Pons (tissue), 1 donor: Measurements from ENCODE around the gene BECN2.
"Not testable (repeated sequence)": the region's sequence is repeated elsewhere in the genome, so short reads cannot be mapped to it uniquely, and the experiment has no call there.

Source experiments
- DNase-seq: peaks from one replicate; pipeline ENCODE4 v3.0.0-alpha.2; 2016; ENCODE audit warnings: low spot score

BECN2 gene

DNA sequence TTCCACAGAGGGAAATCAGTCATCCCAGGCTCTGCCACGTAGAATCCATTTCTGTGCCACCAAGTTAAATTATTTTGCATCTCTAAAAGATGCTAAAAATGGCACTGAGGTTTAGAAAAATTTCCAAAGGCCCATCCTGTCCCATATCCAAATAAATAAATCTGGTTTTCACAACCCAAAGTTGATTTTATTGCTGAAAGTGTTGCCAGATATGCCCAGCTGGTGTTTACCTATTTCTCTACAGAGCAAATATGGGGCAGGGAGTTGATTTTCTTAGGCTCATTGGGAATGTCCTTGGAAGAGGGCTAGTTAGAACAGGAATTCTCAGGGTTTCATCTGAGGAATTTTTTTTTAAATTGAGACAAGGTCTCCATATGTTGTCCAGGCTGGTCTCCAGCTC is 22.4 kb downstream of the BECN2 start:
- DNase-seq: peak; percentile 21

GRCh38 chr1:241985787-241986186 is 28.2 kb downstream of the BECN2 start:
- peak; percentile 25 for DNase-seq

DNA sequence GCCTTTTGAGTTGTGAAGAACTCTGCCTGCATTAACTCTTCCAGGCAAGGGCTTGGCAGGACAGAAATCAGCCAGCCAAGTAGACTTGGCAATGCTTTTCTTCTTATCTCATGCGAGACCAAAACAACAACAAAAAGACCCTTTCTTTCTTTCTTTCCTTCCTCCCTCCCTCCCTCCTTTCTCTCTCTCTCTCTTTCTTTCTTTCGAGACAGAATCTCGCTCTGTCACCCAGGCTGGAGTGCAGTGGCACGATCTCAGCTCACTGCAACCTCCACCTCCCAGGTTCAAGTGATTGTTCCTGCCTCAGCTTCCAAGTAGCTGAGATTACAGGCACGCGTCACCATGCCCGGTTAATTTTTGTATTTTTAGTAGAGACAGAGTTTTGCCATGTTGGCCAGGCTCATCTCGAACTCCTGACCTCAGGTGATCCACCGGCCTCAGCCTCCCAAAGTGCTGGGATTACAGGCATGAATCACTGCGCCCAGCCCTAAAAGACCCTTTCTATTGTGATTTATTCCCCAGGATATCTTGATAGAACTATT is 30.9 kb downstream of the BECN2 start:
- not testable (repeated sequence) for DNase-seq

DNA sequence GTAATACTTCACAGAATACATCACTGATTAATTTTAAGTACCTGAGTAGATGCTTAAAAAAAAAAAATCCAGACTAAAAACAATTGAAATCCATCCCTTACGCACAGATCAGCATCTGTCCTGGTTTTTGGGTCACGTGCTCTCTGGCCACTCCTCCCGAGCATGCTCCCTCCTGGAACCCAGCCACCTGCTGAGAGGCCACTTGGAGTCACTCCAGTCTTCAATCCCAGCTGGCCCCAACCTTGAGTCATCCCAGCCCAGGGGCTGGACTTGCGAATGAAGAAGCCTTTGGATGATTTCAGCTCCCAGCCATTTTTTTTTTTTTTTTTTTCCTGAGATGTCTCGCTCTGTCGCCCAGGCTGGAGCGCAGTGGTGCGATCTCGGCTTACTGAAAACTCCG is 32.5 kb downstream of the BECN2 start:
- peak; percentile 40 for DNase-seq

GRCh38 chr1:241992734-241993133 is 35.2 kb downstream of the BECN2 start:
- no peak for DNase-seq

- no peak for DNase-seq
These were observed 36.6 kb downstream of the BECN2 start for GRCh38 chr1:241994171-241994570.

DNA sequence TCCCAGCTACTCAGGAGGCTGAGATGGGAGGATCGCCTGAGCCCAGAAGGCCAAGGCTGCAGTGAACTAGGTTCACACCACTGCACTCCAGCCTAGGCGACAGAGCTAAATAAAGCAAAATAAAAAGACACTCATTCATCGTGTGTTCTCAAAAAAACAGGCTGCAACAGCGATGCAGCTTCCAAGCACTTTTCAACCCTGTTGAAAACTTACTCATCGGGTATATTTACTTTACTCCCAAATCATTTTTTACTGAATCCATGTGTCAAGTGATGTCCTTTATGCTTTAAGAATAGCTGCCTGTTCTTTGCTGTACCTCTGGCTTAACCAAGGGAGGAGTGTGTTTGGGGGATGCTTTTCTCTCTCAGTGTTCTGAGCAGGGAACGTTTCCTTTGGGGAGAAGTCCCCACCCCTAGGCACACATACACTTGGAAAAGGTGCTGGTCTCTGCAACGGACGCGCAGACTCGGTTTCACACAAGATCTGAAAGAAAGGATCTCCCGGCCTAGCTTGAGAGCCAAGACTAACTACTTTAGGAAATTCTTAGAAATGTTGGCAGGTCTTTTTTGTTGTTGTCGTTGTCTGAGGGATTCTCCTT is 39.9 kb downstream of the BECN2 start:
- no peak for DNase-seq

DNA sequence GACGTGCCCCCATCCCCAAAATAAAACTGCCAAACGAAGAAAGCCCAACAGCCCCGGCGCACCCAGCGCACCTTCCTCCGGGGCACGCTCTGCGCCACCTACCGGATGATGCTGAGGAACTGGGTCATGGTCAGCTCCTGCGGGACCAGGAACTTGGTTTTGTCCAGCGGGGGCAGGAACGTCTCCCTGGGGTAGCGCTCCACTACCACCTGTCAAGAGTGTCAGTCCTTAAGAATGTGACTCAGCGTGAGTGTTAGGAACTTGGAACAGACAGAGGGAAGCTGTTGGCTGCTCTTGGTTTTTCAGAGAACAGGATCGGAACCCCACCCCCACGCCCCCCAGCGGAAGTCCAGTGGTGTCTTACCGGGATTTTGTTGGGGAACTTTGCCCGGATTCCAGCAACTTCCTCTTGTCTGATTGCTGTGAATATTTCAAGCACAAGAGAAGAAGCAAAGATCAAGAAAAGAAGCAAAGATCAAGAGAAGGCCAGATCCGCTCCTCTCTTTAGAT is 40.9 kb downstream of the BECN2 start:
- DNase-seq: peak; percentile 46

GRCh38 chr1:241999026-241999425 is 41.5 kb downstream of the BECN2 start, which contains the start of gene MAP1LC3C:
Gene MAP1LC3C, minus strand, starts transcription at chr1:241999098. Its CDS starts 90 bp downstream, at chr1:241999008.
- no peak for DNase-seq

GRCh38 chr1:242000434-242000833 is 42.9 kb downstream of the BECN2 start:
- no peak for DNase-seq

- no peak for DNase-seq
These were observed 44.5 kb downstream of the BECN2 start for GRCh38 chr1:242002072-242002471.

GRCh38 chr1:242002510-242002909 is 44.9 kb downstream of the BECN2 start:
- no peak for DNase-seq

- no peak for DNase-seq
These were observed 47.4 kb downstream of the BECN2 start for GRCh38 chr1:242004751-242005495.

DNA sequence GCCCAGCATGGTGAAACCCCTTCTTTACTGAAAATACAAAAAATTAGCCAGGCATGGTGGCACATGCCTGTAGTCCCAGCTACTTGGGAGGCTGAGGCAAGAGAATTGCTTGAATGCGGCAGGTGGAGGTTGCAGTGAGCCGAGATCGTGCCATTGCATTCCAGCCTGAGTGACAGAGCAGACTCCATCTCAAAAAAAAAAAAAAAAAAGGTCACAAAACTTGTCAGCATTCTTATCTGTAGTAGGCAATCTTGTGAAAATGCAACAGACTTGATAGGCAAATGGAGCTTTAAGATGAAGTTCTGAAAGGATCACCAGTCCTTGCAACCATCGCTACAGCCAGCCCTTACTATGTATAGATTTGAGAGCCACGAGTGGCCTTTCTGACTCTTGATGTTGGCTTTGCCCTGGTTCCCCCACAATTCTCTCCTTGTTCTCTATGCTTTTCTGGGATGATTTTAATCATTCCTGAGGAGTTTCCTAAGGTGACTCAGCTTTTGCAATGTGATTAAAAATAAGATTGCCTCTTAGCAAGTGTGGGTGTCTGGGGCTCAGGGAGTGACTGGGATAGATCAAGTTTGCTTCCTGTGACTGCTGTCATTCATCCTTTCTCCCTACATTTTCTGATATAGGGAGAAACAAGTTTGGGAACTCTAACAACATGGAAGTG is 48.4 kb downstream of the BECN2 start:
- DNase-seq: no peak

GRCh38 chr1:242006976-242007375 is 49.4 kb downstream of the BECN2 start:
- no peak for DNase-seq
